IMR-90 (cell line): ENCODE measurements around the gene TWIST2. TPM values are rescaled to one million over a fixed set of nuclear protein-coding genes. Genes with fewer than 3 reads are reported as not detected.

Experiments
- ATAC-seq: fragments of 200-7000 bp; cut with Tn5 transposase; 2 replicates; pipeline ENCODE4 v1.9.1; 2020; ENCODE audit warnings: low read depth, mild to moderate bottlenecking, moderate library complexity
- BruUV-seq: library from RNA; stranded (reverse); fragments of 400-500 nt; replicated peaks from 2 replicates; lab custom pipeline; 2021; lab: Mats Ljungman, UMichigan
- CTCF ChIA-PET: fragments of 300-600 bp; formaldehyde crosslinking; extraction: SDS; loops from one replicate; lab custom pipeline; 2021; ENCODE audit warnings: antibody characterized with exemption; lab: Yijun Ruan, JAX
- POLR2A ChIA-PET: fragments of 300-600 bp; sonication (Branson Sonifier 250); formaldehyde crosslinking; loops from one replicate; lab custom pipeline; 2022; ENCODE audit warnings: antibody characterized with exemption; ENCODE audit not compliant: unreplicated experiment; lab: Charles Lee
- DNase-seq: peaks from one replicate; pipeline ENCODE4 v3.0.0; 2013
- H2AFZ ChIP-seq: replicated peaks from 2 replicates; pipeline ENCODE3; 2013; ENCODE audit warnings: low read length, mild to moderate bottlenecking; ENCODE audit not compliant: poor library complexity
- H2AK5ac ChIP-seq: 2 replicates; pipeline ENCODE4 v1.6.1; 2013; ENCODE audit warnings: low read depth, low read length, inconsistent platforms
- H2AK9ac ChIP-seq: replicated peaks from 2 replicates; pipeline ENCODE3; 2013; ENCODE audit warnings: mild to moderate bottlenecking, low read depth, low read length, moderate library complexity; ENCODE audit not compliant: poor library complexity
- H2BK120ac ChIP-seq: 2 replicates; pipeline ENCODE4 v1.6.1; 2013; ENCODE audit warnings: low read depth, low read length, inconsistent platforms
- H2BK15ac ChIP-seq: 3 replicates; pipeline ENCODE4 v1.6.1; 2013; ENCODE audit warnings: low read depth, low read length, inconsistent platforms
- H2BK20ac ChIP-seq: 2 replicates; pipeline ENCODE4 v1.6.1; 2013; ENCODE audit warnings: low read depth, mild to moderate bottlenecking, inconsistent platforms, low read length, moderate library complexity
- H2BK5ac ChIP-seq: 2 replicates; pipeline ENCODE4 v1.6.1; 2013; ENCODE audit warnings: mild to moderate bottlenecking, low read depth, low read length, inconsistent platforms; ENCODE audit not compliant: poor library complexity, severe bottlenecking
- H3K14ac ChIP-seq: replicated peaks from 2 replicates; pipeline ENCODE4 v1.6.1; 2013; ENCODE audit warnings: low read depth, low read length, inconsistent platforms
- H3K18ac ChIP-seq: 2 replicates; pipeline ENCODE4 v1.6.1; 2013; ENCODE audit warnings: low read depth, low read length, control low read depth
- H3K23ac ChIP-seq: 2 replicates; pipeline ENCODE4 v1.6.1; 2013; ENCODE audit warnings: low read depth, low read length, inconsistent platforms
- H3K27ac ChIP-seq: 2 replicates; pipeline ENCODE4 v1.5.1; 2013; ENCODE audit warnings: mild to moderate bottlenecking, control low read depth, low read length; ENCODE audit not compliant: insufficient read depth
- H3K27me3 ChIP-seq: 2 replicates; pipeline ENCODE4 v1.6.1; 2013; ENCODE audit warnings: low read length; ENCODE audit not compliant: control insufficient read depth, insufficient read depth
- H3K36me3 ChIP-seq: 2 replicates; pipeline ENCODE4 v1.6.1; 2013; ENCODE audit warnings: low read length, mixed read lengths; ENCODE audit not compliant: control insufficient read depth, insufficient read depth
- H3K4ac ChIP-seq: 2 replicates; pipeline ENCODE4 v1.6.1; 2013; ENCODE audit warnings: low read depth, low read length, inconsistent platforms
- H3K4me1 ChIP-seq: 2 replicates; pipeline ENCODE4 v1.6.1; 2013; ENCODE audit warnings: low read length, mixed read lengths; ENCODE audit not compliant: control insufficient read depth, insufficient read depth
- H3K4me2 ChIP-seq: 2 replicates; pipeline ENCODE4 v1.6.1; 2013; ENCODE audit warnings: low read depth, mild to moderate bottlenecking, control low read depth, low read length, moderate library complexity
- H3K4me3 ChIP-seq: 2 replicates; pipeline ENCODE4 v1.5.1; 2013; ENCODE audit warnings: low read depth, mild to moderate bottlenecking, control low read depth, low read length, moderate library complexity; ENCODE audit not compliant: insufficient read depth
- H3K56ac ChIP-seq: 2 replicates; pipeline ENCODE4 v1.6.1; 2013; ENCODE audit warnings: low read length, inconsistent platforms; ENCODE audit not compliant: insufficient read depth; ENCODE audit errors: extremely low read depth
- H3K79me1 ChIP-seq, 2 experiments: 2 replicates each; pipeline ENCODE4 v1.6.1; 2013; ENCODE audit warnings: low read length in 2 of 2, inconsistent platforms in 1 of 2, low read depth in 1 of 2
- H3K9ac ChIP-seq: 2 replicates; pipeline ENCODE4 v1.6.1; 2013; ENCODE audit warnings: low read depth, low read length, control low read depth
- H3K9me1 ChIP-seq: 2 replicates; pipeline ENCODE4 v1.6.1; 2013; ENCODE audit warnings: low read length, inconsistent platforms; ENCODE audit not compliant: insufficient read depth
- H3K9me3 ChIP-seq: 2 replicates; pipeline ENCODE4 v1.6.1; 2013; ENCODE audit warnings: low read length; ENCODE audit not compliant: control insufficient read depth, insufficient read depth
- H4K20me1 ChIP-seq: 2 replicates; pipeline ENCODE4 v1.6.1; 2013; ENCODE audit warnings: low read length, inconsistent platforms; ENCODE audit not compliant: insufficient read depth
- H4K5ac ChIP-seq: 2 replicates; pipeline ENCODE4 v1.6.1; 2013; ENCODE audit warnings: mild to moderate bottlenecking, low read depth, low read length, control low read depth
- H4K8ac ChIP-seq, 2 experiments: 2 replicates each; pipeline ENCODE4 v1.6.1; 2013; ENCODE audit warnings: low read depth in 2 of 2, low read length in 2 of 2, control low read depth in 1 of 2, inconsistent platforms in 1 of 2
- H4K91ac ChIP-seq: 2 replicates; pipeline ENCODE4 v1.6.1; 2013; ENCODE audit warnings: low read depth, low read length, inconsistent platforms; ENCODE audit not compliant: insufficient read depth
- BHLHE40 ChIP-seq: fragments of 150-350 bp; IDR thresholded peaks from 2 replicates; pipeline ENCODE4 v1.6.1; 2016; ENCODE audit warnings: mild to moderate bottlenecking, low read depth, low read length
- CEBPB ChIP-seq: IDR thresholded peaks from 2 replicates; pipeline ENCODE4 v1.6.1; 2012; ENCODE audit warnings: low read depth, low read length, improper control_type of control experiment
- CHD1 ChIP-seq: IDR thresholded peaks from 2 replicates; pipeline ENCODE4 v1.6.1; 2012; ENCODE audit warnings: low read depth, low read length, improper control_type of control experiment
- CTCF ChIP-seq: conservative IDR thresholded peaks from 2 replicates; pipeline ENCODE4 v1.5.1; 2012; ENCODE audit warnings: mild to moderate bottlenecking, low read depth, low read length, improper control_type of control experiment
- ELK1 ChIP-seq: fragments of 150-350 bp; IDR thresholded peaks from 2 replicates; pipeline ENCODE4 v1.6.1; 2016; ENCODE audit warnings: low read depth, mild to moderate bottlenecking, low read length, moderate library complexity, borderline replicate concordance
- FOS ChIP-seq: fragments of 150-350 bp; IDR thresholded peaks from 2 replicates; pipeline ENCODE4 v1.6.1; 2016; ENCODE audit warnings: low read depth, low read length
- MAFK ChIP-seq: IDR thresholded peaks from 2 replicates; pipeline ENCODE4 v1.6.1; 2012; ENCODE audit warnings: low read depth, low read length, improper control_type of control experiment
- MAZ ChIP-seq: IDR thresholded peaks from 2 replicates; pipeline ENCODE4 v1.6.1; 2012; ENCODE audit warnings: low read depth, mild to moderate bottlenecking, low read length, improper control_type of control experiment, moderate library complexity, borderline replicate concordance
- MXI1 ChIP-seq: IDR thresholded peaks from 2 replicates; pipeline ENCODE4 v1.6.1; 2012; ENCODE audit warnings: low read depth, mild to moderate bottlenecking, low read length, moderate library complexity, borderline replicate concordance
- NFE2L2 ChIP-seq: fragments of 150-350 bp; IDR thresholded peaks from 2 replicates; pipeline ENCODE4 v1.6.1; 2016; ENCODE audit warnings: low read depth, mild to moderate bottlenecking, low read length
- POLR2A ChIP-seq: IDR thresholded peaks from 2 replicates; pipeline ENCODE4 v1.6.1; 2012; ENCODE audit warnings: mild to moderate bottlenecking, low read depth, low read length
- RCOR1 ChIP-seq: IDR thresholded peaks from 2 replicates; pipeline ENCODE4 v1.6.1; 2012; ENCODE audit warnings: mild to moderate bottlenecking, low read length, improper control_type of control experiment; ENCODE audit not compliant: insufficient replicate concordance
- RFX5 ChIP-seq: IDR thresholded peaks from 2 replicates; pipeline ENCODE4 v1.8.0; 2012; ENCODE audit warnings: low read depth, mild to moderate bottlenecking, low read length, moderate library complexity
- SMC3 ChIP-seq: fragments of 150-350 bp; IDR thresholded peaks from 2 replicates; pipeline ENCODE4 v1.6.1; 2016; ENCODE audit warnings: low read depth, mild to moderate bottlenecking, antibody characterized with exemption, low read length, moderate library complexity
- WGBS, 2 experiments: methylation state at CpG; one replicate each; pipeline versions ENCODE4 v1.1.5 to v1.1.7; 2013; ENCODE audit warnings: missing lambda C conversion rate in 2 of 2; ENCODE audit not compliant: insufficient read length in 1 of 2; ENCODE audit errors: extremely low coverage in 2 of 2; 5-methylcytosine and 5-hydroxymethylcytosine counted together
- dilution Hi-C: fragments of 300-500 bp; cut with HindIII; formaldehyde crosslinking; loops from one replicate; pipeline ENCODE4 v1.14.3; 2018; ENCODE audit warnings: low sequenced_read_pairs; ENCODE audit not compliant: unreplicated experiment
- in situ Hi-C: fragments of 300-500 bp; cut with MboI; formaldehyde crosslinking; loops from 3 replicates; pipeline ENCODE4 v1.14.3; 2019; ENCODE audit warnings: low sequenced_read_pairs, inconsistent platforms, mixed read lengths
- intact Hi-C: fragments of 100-400 bp; cut with micrococcal nuclease; formaldehyde crosslinking; loops from 2 replicates; pipeline ENCODE4 v1.10.0; 2022
- polyA plus RNA-seq, 3 experiments: library from polyadenylated mRNA; depleted of rRNA; stranded (reverse); fragments of >200 nt; gene quantifications; 2 replicates each; pipeline ENCODE4 v1.2.3, GENCODE V29; 2012; ENCODE audit warnings: low replicate concordance in 1 of 3
- total RNA-seq: library from RNA; depleted of rRNA; stranded (reverse); fragments of >200 nt; gene quantifications from 2 replicates; pipeline ENCODE4 v1.2.3, GENCODE V29; 2012
- TF ChIP-seq, protein P1 (sequence below): fragments of 150-350 bp; IDR thresholded peaks from 2 replicates; pipeline ENCODE4 v1.6.1; 2017; ENCODE audit warnings: mild to moderate bottlenecking, antibody characterized with exemption, low read length, low read depth

TWIST2 gene
- total and polyA plus RNA-seq, 2 of the 4 experiments (the other 2 are of a cell fraction): 9.3 to 33.6 TPM

DNA sequence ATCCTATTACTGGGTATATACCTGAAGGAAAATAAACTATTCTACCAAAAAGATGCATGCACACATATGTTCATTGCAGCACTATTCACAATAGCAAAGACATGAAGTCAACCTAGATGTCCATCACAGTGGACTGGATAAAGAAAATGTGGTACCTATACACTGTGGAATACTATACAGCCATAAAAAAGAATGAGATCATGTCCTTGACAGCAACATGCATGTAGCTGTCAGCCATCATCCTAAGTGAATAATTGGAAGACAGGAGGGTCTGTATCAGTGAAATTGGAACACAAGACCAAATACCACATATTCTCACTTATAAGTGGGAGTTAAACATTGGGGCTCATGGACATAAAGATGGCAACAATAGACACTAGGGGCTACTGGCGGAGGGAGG, 27.7 kb upstream of the TWIST2 start:
- Histone ChIP-seq H3K9me3 (peaks cover 11% of the 10 kb centered on the region), H4K91ac (no peak overlapping the region), H2AK5ac (no peak overlapping the region), H2BK5ac (no peak overlapping the region), H3K23ac (no peak overlapping the region), H4K20me1 (no peaks in the 10 kb centered on the region), H2AK9ac (no peak overlapping the region), H2BK20ac (no peak overlapping the region), H3K18ac (no peak overlapping the region), H4K8ac (no peak overlapping the region), H2BK15ac (no peak overlapping the region), H2AFZ (no peak overlapping the region), H3K27ac (no peak overlapping the region), H3K14ac (no peak overlapping the region), H3K4me1 (no peaks in the 10 kb centered on the region), H3K4me2 (no peak overlapping the region), H2BK120ac (no peak overlapping the region), H4K5ac (no peak overlapping the region), H3K36me3 (no peaks in the 10 kb centered on the region), H3K4me3 (no peak overlapping the region), H3K4ac (no peak overlapping the region), H3K9me1 (no peaks in the 10 kb centered on the region), H3K79me1 (no peaks in the 10 kb centered on the region), H3K56ac (no peak overlapping the region), H3K9ac (no peak overlapping the region), H3K27me3 (peaks cover 13% of the 10 kb centered on the region)
- dilution Hi-C loops: no loop called here
- ChIA-PET POLR2A (no interaction called here), CTCF (no interaction called here)
- WGBS, 2 experiments: no CpG with 5 or more reads among the region's 1 CpG
- DNase-seq (no peak), ATAC-seq (no peak)
- TF ChIP-seq, protein P1, sequence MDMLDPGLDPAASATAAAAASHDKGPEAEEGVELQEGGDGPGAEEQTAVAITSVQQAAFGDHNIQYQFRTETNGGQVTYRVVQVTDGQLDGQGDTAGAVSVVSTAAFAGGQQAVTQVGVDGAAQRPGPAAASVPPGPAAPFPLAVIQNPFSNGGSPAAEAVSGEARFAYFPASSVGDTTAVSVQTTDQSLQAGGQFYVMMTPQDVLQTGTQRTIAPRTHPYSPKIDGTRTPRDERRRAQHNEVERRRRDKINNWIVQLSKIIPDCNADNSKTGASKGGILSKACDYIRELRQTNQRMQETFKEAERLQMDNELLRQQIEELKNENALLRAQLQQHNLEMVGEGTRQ: no peak
- TF ChIP-seq FOS (no peak), CHD1 (no peak), MXI1 (no peak), BHLHE40 (no peak), ELK1 (no peak), CTCF (no peak), NFE2L2 (no peak), RCOR1 (no peak), MAFK (no peak), MAZ (no peak), SMC3 (no peak), POLR2A (no peak), CEBPB (no peak), RFX5 (no peak)
- no TSS peak for BruUV-seq
- in situ Hi-C loops: no loop called here
- intact Hi-C loops: no loop called here
